ENCODE results near the gene TMEM200A.

Gene TMEM200A

GRCh38 chr6:130409418-130410100 lies 43.7 kb downstream of the TMEM200A start:
- Histone ChIP-seq H3K9ac (ENCODE audit: insufficient read length, low read depth) (no peak overlapping the region), H3K36me3 (ENCODE audit: insufficient read depth, insufficient read length, low read length) (no peaks in the 10 kb centered on the region), H3K4me3 (ENCODE audit: insufficient read length, low read depth) (no peak overlapping the region), H3K9me3 (ENCODE audit: insufficient read depth, low read length) (no peaks in the 10 kb centered on the region; the same call in 1 of the 2 replicates), H3K4me1 (ENCODE audit: insufficient read depth, insufficient read length) (no peaks in the 10 kb centered on the region), H3K27me3 (ENCODE audit: insufficient read depth, insufficient read length) (no peaks in the 10 kb centered on the region)
- no peak for TF ChIP-seq ZNF274 (IDR thresholded peaks at IDR 0.05; ENCODE audit: low read depth, low read length)
- TF ChIP-seq YY1 (IDR thresholded peaks at IDR 0.05; ENCODE audit: insufficient read depth, insufficient read length): no peak
- TF ChIP-seq SUZ12 (IDR thresholded peaks at IDR 0.05; ENCODE audit: extremely low read depth, insufficient read depth, insufficient read length): no peak
- DNase-seq (ENCODE audit: low read depth, low spot score): no peak

DNA sequence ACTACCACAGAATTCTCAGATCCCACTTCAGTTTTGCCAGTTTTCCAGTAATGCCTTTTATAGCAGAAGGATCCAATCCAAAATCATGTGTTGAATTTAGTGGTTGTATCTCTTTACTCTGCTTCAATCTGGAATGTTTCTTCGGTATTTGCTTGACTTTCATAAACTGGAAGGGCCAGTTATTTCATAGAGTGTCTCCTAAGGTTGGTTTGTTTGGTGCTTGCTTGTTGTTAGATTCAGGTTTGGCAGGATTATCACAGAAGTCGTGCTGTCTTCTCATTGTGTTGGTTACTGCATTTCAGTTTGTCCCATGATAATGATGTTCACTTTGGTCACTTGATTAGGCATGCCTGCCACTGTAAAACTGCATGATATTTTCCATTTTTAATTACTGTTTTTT lies 45.7 kb downstream of the TMEM200A start:
- Histone ChIP-seq H3K9me3 (ENCODE audit: insufficient read depth, low read length) (no peaks in the 10 kb centered on the region; the same call in 1 of the 2 replicates), H3K27me3 (ENCODE audit: insufficient read depth, insufficient read length) (no peaks in the 10 kb centered on the region), H3K4me3 (ENCODE audit: insufficient read length, low read depth) (no peak overlapping the region), H3K4me1 (ENCODE audit: insufficient read depth, insufficient read length) (no peaks in the 10 kb centered on the region), H3K9ac (ENCODE audit: insufficient read length, low read depth) (no peak overlapping the region), H3K36me3 (ENCODE audit: insufficient read depth, insufficient read length, low read length) (no peaks in the 10 kb centered on the region)
- no peak for DNase-seq (ENCODE audit: low read depth, low spot score)
- TF ChIP-seq ZNF274 (IDR thresholded peaks at IDR 0.05; ENCODE audit: low read depth, low read length): no peak
- no peak for TF ChIP-seq YY1 (IDR thresholded peaks at IDR 0.05; ENCODE audit: insufficient read depth, insufficient read length)
- TF ChIP-seq SUZ12 (IDR thresholded peaks at IDR 0.05; ENCODE audit: extremely low read depth, insufficient read depth, insufficient read length): no peak

- Histone ChIP-seq H3K4me1 (ENCODE audit: insufficient read depth, insufficient read length) (no peaks in the 10 kb centered on the region), H3K36me3 (ENCODE audit: insufficient read depth, insufficient read length, low read length) (no peaks in the 10 kb centered on the region), H3K4me3 (ENCODE audit: insufficient read length, low read depth) (no peak overlapping the region), H3K9ac (ENCODE audit: insufficient read length, low read depth) (no peak overlapping the region), H3K9me3 (ENCODE audit: insufficient read depth, low read length) (no peaks in the 10 kb centered on the region; the same call in 1 of the 2 replicates), H3K27me3 (ENCODE audit: insufficient read depth, insufficient read length) (no peaks in the 10 kb centered on the region)
- TF ChIP-seq ZNF274 (IDR thresholded peaks at IDR 0.05; ENCODE audit: low read depth, low read length): no peak
- TF ChIP-seq YY1 (IDR thresholded peaks at IDR 0.05; ENCODE audit: insufficient read depth, insufficient read length): no peak
- DNase-seq (ENCODE audit: low read depth, low spot score): no peak
These were observed 46.9 kb downstream of the TMEM200A start for GRCh38 chr6:130412556-130413290.

DNA sequence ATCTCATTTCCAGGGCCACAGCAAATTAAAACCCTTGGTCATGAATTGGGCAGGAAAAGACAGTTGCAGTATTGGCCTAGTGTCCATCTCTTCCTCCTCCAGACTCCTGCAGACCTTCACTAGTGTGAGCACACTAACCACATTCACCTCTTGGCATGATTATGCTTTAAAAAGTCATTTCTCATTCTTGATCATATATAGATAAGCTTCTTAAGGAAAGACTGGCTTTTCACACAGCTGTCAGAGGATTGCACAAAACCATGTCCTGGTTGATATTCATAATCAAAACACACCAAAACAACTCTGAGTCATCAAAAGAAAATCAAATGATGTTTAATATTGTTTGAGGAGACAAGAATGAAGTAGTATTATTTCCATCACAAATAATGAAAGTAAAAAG lies 52.1 kb downstream of the TMEM200A start:
- Histone ChIP-seq H3K27me3 (ENCODE audit: insufficient read depth, insufficient read length) (no peaks in the 10 kb centered on the region), H3K9me3 (ENCODE audit: insufficient read depth, low read length) (no peaks in the 10 kb centered on the region), H3K36me3 (ENCODE audit: insufficient read depth, insufficient read length, low read length) (no peaks in the 10 kb centered on the region), H3K4me1 (ENCODE audit: insufficient read depth, insufficient read length) (peaks cover 3% of the 10 kb centered on the region), H3K4me3 (ENCODE audit: insufficient read length, low read depth) (no peak overlapping the region), H3K9ac (ENCODE audit: insufficient read length, low read depth) (no peak overlapping the region)
- DNase-seq (ENCODE audit: low read depth, low spot score): no peak
- TF ChIP-seq SUZ12 (IDR thresholded peaks at IDR 0.05; ENCODE audit: extremely low read depth, insufficient read depth, insufficient read length): no peak
- TF ChIP-seq YY1 (IDR thresholded peaks at IDR 0.05; ENCODE audit: insufficient read depth, insufficient read length): no peak
- no peak for TF ChIP-seq ZNF274 (IDR thresholded peaks at IDR 0.05; ENCODE audit: low read depth, low read length)

DNA sequence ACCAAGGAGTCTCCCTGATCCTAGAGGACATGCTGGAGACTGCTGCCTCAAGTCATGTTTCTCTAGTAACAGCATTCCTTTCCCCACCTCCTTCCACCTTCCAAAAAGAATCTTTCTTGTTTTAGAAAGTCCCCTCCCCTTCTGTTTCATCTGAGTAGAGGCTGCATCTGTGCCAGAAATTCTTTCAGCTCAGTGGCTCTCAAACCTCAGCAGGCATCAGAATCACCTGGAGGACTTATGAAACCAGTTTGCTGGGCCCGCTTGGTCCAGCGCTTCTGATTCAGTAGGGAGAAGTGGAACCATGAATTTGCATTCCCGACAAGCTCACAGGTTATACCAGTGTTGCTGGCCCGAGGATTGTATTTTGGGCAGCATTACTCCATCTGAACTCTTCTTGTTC lies 55.1 kb downstream of the TMEM200A start:
- TF ChIP-seq YY1 (IDR thresholded peaks at IDR 0.05; ENCODE audit: insufficient read depth, insufficient read length): no peak
- TF ChIP-seq SUZ12 (IDR thresholded peaks at IDR 0.05; ENCODE audit: extremely low read depth, insufficient read depth, insufficient read length): no peak
- no peak for TF ChIP-seq ZNF274 (IDR thresholded peaks at IDR 0.05; ENCODE audit: low read depth, low read length)
- H3K36me3 ChIP-seq (ENCODE audit: insufficient read depth, insufficient read length, low read length): no peaks in the 10 kb centered on the region
- peaks cover 3% of the 10 kb centered on the region for H3K4me1 ChIP-seq (ENCODE audit: insufficient read depth, insufficient read length)
- H3K9ac ChIP-seq (ENCODE audit: insufficient read length, low read depth): no peak overlapping the region
- H3K9me3 ChIP-seq (ENCODE audit: insufficient read depth, low read length): no peaks in the 10 kb centered on the region
- DNase-seq (ENCODE audit: low read depth, low spot score): no peak
- H3K27me3 ChIP-seq (ENCODE audit: insufficient read depth, insufficient read length): no peaks in the 10 kb centered on the region
- H3K4me3 ChIP-seq (ENCODE audit: insufficient read length, low read depth): no peak overlapping the region

DNA sequence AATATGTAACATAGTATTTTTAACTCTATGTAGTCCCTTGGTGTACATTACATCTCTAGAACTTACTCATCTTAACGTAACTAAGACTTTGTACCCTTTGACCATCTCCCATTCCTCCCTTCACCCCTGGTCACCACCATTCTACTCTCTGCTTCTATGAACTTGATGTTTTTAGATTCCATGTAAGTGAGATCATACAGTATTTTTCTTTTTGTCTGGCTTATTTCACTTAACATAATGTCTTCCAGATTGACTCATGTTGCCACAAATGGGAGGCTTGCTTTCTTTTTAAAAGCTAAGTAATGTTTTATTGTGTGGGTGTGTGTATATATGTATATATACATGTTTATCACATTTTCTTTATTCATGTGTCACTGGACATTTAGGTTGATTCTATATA lies 55.8 kb downstream of the TMEM200A start:
- H3K4me3 ChIP-seq (ENCODE audit: insufficient read length, low read depth): no peak overlapping the region
- no peak overlapping the region for H3K9ac ChIP-seq (ENCODE audit: insufficient read length, low read depth)
- H3K36me3 ChIP-seq (ENCODE audit: insufficient read depth, insufficient read length, low read length): no peaks in the 10 kb centered on the region
- no peaks in the 10 kb centered on the region for H3K9me3 ChIP-seq (ENCODE audit: insufficient read depth, low read length)
- H3K4me1 ChIP-seq (ENCODE audit: insufficient read depth, insufficient read length): peaks cover 3% of the 10 kb centered on the region
- no peaks in the 10 kb centered on the region for H3K27me3 ChIP-seq (ENCODE audit: insufficient read depth, insufficient read length)
- no peak for DNase-seq (ENCODE audit: low read depth, low spot score)
- TF ChIP-seq YY1 (IDR thresholded peaks at IDR 0.05; ENCODE audit: insufficient read depth, insufficient read length) (no peak), SUZ12 (IDR thresholded peaks at IDR 0.05; ENCODE audit: extremely low read depth, insufficient read depth, insufficient read length) (no peak), ZNF274 (IDR thresholded peaks at IDR 0.05; ENCODE audit: low read depth, low read length) (no peak)

- no peak for DNase-seq (ENCODE audit: low read depth, low spot score)
- no peaks in the 10 kb centered on the region for H3K36me3 ChIP-seq (ENCODE audit: insufficient read depth, insufficient read length, low read length)
- TF ChIP-seq YY1 (IDR thresholded peaks at IDR 0.05; ENCODE audit: insufficient read depth, insufficient read length): no peak
- no peak for TF ChIP-seq ZNF274 (IDR thresholded peaks at IDR 0.05; ENCODE audit: low read depth, low read length)
- no peak for TF ChIP-seq SUZ12 (IDR thresholded peaks at IDR 0.05; ENCODE audit: extremely low read depth, insufficient read depth, insufficient read length)
- no peak overlapping the region for H3K4me3 ChIP-seq (ENCODE audit: insufficient read length, low read depth)
- no peaks in the 10 kb centered on the region for H3K27me3 ChIP-seq (ENCODE audit: insufficient read depth, insufficient read length)
- H3K9ac ChIP-seq (ENCODE audit: insufficient read length, low read depth): no peak overlapping the region
- H3K9me3 ChIP-seq (ENCODE audit: insufficient read depth, low read length): no peaks in the 10 kb centered on the region
- H3K4me1 ChIP-seq (ENCODE audit: insufficient read depth, insufficient read length): peaks cover 3% of the 10 kb centered on the region
These were observed 57.2 kb downstream of the TMEM200A start for GRCh38 chr6:130423044-130423443.
